ENCODE results near the gene AP3S2. TPM values are rescaled to one million over a fixed set of nuclear protein-coding genes. Genes with fewer than 3 reads are reported as not detected.

Gene AP3S2
- total RNA-seq, 4 donors from 2014 or later = 20.9 to 90.0 (median 72.6) TPM

DNA sequence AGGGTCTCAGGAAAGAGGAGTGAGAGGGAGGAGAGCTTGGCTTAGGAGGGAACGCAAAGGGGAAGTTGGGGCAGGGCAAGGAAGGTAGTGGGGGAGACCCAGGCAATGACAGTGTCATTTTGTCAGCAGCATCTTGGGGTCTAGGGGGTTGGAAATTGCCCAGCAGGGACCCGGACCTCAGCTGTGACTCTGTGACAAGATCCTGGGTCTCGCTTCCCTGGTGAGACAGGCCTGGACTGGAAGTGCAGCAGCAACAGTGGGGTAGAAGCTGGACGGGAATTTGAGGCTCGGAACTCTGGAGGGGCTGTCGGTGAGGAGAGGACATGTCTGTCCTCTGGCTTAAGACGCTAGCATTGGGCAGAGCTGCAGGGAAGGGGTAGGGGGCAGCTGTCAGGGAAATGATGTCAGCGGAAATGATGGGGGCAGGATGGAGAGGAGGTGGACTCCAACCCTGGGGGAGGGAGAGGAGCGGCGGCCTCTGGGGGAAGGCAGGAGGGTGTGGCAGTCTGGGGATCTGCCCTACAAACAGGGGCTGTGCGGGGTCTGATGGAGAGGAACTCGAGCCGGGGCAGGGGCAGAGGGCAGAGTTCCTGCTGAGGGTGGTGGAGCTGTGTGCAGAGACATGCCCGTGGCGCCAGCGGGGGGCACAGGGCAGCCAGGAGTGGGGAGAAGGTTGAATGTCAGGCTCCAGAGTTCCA, 91.4 kb downstream of the AP3S2 start:
- H3K4me3 ChIP-seq = no peak overlapping the region
- no peak for DNase-seq
- TF ChIP-seq EP300 (IDR thresholded peaks at IDR 0.05; ENCODE audit: low read depth) (no peak), POLR2AphosphoS5 (IDR thresholded peaks at IDR 0.05) (no peak), POLR2A (IDR thresholded peaks at IDR 0.05) (no peak)
- TF ChIP-seq, protein P1, sequence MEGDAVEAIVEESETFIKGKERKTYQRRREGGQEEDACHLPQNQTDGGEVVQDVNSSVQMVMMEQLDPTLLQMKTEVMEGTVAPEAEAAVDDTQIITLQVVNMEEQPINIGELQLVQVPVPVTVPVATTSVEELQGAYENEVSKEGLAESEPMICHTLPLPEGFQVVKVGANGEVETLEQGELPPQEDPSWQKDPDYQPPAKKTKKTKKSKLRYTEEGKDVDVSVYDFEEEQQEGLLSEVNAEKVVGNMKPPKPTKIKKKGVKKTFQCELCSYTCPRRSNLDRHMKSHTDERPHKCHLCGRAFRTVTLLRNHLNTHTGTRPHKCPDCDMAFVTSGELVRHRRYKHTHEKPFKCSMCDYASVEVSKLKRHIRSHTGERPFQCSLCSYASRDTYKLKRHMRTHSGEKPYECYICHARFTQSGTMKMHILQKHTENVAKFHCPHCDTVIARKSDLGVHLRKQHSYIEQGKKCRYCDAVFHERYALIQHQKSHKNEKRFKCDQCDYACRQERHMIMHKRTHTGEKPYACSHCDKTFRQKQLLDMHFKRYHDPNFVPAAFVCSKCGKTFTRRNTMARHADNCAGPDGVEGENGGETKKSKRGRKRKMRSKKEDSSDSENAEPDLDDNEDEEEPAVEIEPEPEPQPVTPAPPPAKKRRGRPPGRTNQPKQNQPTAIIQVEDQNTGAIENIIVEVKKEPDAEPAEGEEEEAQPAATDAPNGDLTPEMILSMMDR (IDR thresholded peaks at IDR 0.05) = no peak
- peaks cover 3 to 10% (median 7%) of the 10 kb centered on the region in 4 donors for H3K4me1 ChIP-seq
- 72 to 77% methylated on average over 5 to 16 of the region's 16 CpGs for WGBS, 2 donors (ENCODE audit: low coverage in 1 of 2)
- in situ Hi-C loops (cut with MboI; ENCODE audit: low pct_ligation_motif_present in 1 of 4, low pct_unique_long_range_greater_than_20kb in 1 of 4, low sequenced_read_pairs in 3 of 4) = no loop called here
- no peaks in the 10 kb centered on the region for H3K27me3 ChIP-seq
- no peaks in the 10 kb centered on the region for H3K9me3 ChIP-seq
- no peak overlapping the region for H3K27ac ChIP-seq
- H3K36me3 ChIP-seq = no peaks in the 10 kb centered on the region
- intact Hi-C loops (cut with DNase I; ENCODE audit: low total_unique reads) = no loop called here

DNA sequence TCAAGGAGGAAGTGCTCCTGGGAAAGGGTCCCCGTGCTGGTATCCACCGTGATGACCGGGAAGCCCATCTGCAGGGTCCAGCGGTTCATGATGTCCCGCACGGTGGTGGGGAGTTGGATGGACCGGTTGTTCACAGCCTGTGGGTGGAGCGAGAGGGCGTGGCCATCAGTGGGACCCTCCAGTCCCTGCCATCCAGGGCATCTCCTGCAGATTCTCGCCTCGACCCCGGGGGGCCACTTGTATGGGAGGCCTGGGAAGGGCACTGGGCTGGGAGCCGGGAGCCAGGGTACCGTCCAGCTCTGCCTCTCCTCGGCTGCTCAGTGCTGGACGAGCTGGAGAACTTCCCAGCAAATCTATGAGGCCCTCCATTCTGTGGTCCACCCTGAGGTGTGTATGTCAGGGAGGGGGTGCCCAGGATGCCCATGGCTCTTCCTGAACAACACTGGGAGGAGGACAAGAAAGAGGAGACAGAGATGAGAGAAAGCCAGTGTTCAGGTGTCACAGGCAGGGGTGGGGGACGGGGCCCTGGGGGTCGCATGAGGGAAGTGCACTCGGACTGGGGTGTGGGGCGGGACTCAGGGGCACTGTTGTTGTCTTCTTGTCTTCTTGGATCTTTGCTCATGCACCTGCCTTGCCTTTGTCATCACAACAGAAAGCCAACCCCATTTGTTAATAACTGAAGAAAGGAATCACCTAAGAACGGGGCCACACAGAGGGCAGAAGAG, 92.2 kb downstream of the AP3S2 start:
- Histone ChIP-seq H3K36me3 (no peaks in the 10 kb centered on the region), H3K4me1 (peaks cover 0 to 3% (median 2%) of the 10 kb centered on the region in 4 donors), H3K4me3 (no peak overlapping the region), H3K27me3 (no peaks in the 10 kb centered on the region), H3K9me3 (no peaks in the 10 kb centered on the region), H3K27ac (no peak overlapping the region)
- 83% methylated on average over 16 of the region's 21 CpGs; no CpG with 5 or more reads in 1 of the 2 donors for WGBS, 2 donors (ENCODE audit: low coverage in 1 of 2)
- TF ChIP-seq, protein P1 (IDR thresholded peaks at IDR 0.05) = no peak
- TF ChIP-seq POLR2A (IDR thresholded peaks at IDR 0.05) = no peak
- no peak for TF ChIP-seq POLR2AphosphoS5 (IDR thresholded peaks at IDR 0.05)
- TF ChIP-seq EP300 (IDR thresholded peaks at IDR 0.05; ENCODE audit: low read depth) = no peak
- DNase-seq = no peak
- in situ Hi-C loops (cut with MboI; ENCODE audit: low pct_ligation_motif_present in 1 of 4, low pct_unique_long_range_greater_than_20kb in 1 of 4, low sequenced_read_pairs in 3 of 4) = no loop called here
- intact Hi-C loops (cut with DNase I; ENCODE audit: low total_unique reads) = no loop called here

DNA sequence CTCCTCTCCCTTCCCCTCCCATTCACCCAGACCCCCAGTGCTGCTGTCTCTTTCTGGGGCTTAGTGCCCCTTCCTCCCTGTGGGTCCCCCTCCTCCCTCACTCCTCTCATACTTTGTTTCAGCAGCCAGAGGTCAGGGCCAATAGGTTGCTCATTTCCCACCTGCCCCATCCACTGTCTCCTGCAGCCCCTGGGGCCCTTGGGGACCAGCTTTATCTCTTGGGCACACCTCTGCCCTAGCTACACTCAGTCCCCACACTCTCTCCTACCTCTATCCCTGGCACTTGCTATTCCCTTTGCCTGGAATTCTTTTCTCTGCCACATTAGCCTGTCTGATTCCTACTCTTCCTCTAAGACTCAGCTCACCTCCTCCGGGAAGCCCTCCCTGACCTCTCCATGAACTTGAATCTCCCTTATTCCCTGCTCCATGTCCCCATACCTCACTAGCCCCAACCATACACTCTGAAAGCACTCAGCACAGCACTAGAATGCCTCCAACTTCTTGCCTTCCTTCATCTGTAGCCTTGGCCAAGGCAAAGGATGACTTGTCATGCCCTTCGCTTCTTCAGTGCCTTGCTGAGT, 93.8 kb downstream of the AP3S2 start:
- no peaks in the 10 kb centered on the region for H3K27me3 ChIP-seq
- peaks cover 0 to 3% (median 1%) of the 10 kb centered on the region in 4 donors for H3K4me1 ChIP-seq
- TF ChIP-seq EP300 (IDR thresholded peaks at IDR 0.05; ENCODE audit: low read depth) (no peak), POLR2A (IDR thresholded peaks at IDR 0.05) (no peak), POLR2AphosphoS5 (IDR thresholded peaks at IDR 0.05) (no peak)
- TF ChIP-seq, protein P1 (IDR thresholded peaks at IDR 0.05) = no peak
- no peak overlapping the region for H3K27ac ChIP-seq
- no peak overlapping the region for H3K4me3 ChIP-seq
- intact Hi-C loops (cut with DNase I; ENCODE audit: low total_unique reads) = no loop called here
- DNase-seq = no peak
- in situ Hi-C loops (cut with MboI; ENCODE audit: low pct_ligation_motif_present in 1 of 4, low pct_unique_long_range_greater_than_20kb in 1 of 4, low sequenced_read_pairs in 3 of 4) = no loop called here
- no peaks in the 10 kb centered on the region for H3K36me3 ChIP-seq
- WGBS, 2 donors (ENCODE audit: low coverage in 1 of 2) = 86 to 87% methylated on average over 1 to 2 of the region's 2 CpGs
- no peaks in the 10 kb centered on the region for H3K9me3 ChIP-seq

All from transverse colon (tissue), 4 donors.